PC-3 (cell line): Measurements from ENCODE around the gene ANKRD62.
"Not testable (repeated sequence)": the region's sequence is repeated elsewhere in the genome, so short reads cannot be mapped to it uniquely, and the experiment has no call there.

ENCODE experiments used
- EZH2 ChIP-seq: fragments of 300-600 bp; sonication (generic); IDR thresholded peaks from one replicate; pipeline ENCODE4 v1.6.1; 2017; ENCODE audit warnings: antibody characterized with exemption, mild to moderate bottlenecking, low read length; ENCODE audit not compliant: unreplicated experiment
- EZH2phosphoT487 ChIP-seq: fragments of 300-600 bp; sonication (generic); IDR thresholded peaks from 2 replicates; pipeline ENCODE4 v1.6.1; 2018; ENCODE audit warnings: mild to moderate bottlenecking, antibody characterized with exemption, low read length, borderline replicate concordance
- TF ChIP-seq, protein P1 (sequence below): fragments of 300-600 bp; sonication (generic); conservative IDR thresholded peaks from 2 replicates; pipeline ENCODE4 v1.5.1; 2017; ENCODE audit warnings: antibody characterized with exemption, low read depth, mild to moderate bottlenecking, low read length

DNA sequence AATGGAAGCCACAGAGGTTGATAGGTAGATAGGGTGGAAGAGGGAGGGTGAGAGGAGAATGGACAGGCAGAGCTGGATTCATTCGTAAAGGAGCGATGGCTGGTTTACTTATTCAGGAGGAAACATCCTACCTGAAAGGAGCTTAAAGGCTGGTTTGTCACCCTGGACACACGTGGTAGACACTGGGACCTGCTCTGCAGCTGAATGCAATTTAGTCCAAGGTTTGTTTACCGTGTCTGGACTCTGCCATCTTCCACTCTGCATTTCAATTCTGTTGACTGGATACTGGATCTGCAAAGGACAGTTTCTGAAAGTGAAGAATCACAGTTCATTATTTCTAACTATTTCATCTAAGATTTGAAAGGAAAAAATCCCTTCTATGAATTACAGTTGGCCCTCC lies 15.6 kb upstream of the ANKRD62 start:
- TF ChIP-seq EZH2, EZH2phosphoT487: not testable (repeated sequence)
- TF ChIP-seq, protein P1, sequence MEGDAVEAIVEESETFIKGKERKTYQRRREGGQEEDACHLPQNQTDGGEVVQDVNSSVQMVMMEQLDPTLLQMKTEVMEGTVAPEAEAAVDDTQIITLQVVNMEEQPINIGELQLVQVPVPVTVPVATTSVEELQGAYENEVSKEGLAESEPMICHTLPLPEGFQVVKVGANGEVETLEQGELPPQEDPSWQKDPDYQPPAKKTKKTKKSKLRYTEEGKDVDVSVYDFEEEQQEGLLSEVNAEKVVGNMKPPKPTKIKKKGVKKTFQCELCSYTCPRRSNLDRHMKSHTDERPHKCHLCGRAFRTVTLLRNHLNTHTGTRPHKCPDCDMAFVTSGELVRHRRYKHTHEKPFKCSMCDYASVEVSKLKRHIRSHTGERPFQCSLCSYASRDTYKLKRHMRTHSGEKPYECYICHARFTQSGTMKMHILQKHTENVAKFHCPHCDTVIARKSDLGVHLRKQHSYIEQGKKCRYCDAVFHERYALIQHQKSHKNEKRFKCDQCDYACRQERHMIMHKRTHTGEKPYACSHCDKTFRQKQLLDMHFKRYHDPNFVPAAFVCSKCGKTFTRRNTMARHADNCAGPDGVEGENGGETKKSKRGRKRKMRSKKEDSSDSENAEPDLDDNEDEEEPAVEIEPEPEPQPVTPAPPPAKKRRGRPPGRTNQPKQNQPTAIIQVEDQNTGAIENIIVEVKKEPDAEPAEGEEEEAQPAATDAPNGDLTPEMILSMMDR = not testable (repeated sequence)
